MM.1S (cell line): ENCODE measurements around the gene PCCA.

Experiments
- DNase-seq: peaks from one replicate; pipeline ENCODE4 v3.0.0-alpha.2; 2015
- H2AFZ ChIP-seq: fragments of 300-600 bp; sonication (generic); 2 replicates; pipeline ENCODE4 v1.6.0; 2016; ENCODE audit warnings: antibody characterized with exemption, low read length
- H3F3A ChIP-seq: fragments of 300-600 bp; sonication (generic); 2 replicates; pipeline ENCODE4 v1.6.1; 2016; ENCODE audit warnings: mild to moderate bottlenecking, antibody characterized with exemption, low read length, moderate library complexity, mixed read lengths; ENCODE audit not compliant: insufficient read depth
- H3K27ac ChIP-seq: fragments of 300-600 bp; sonication (generic); 2 replicates; pipeline ENCODE4 v1.5.1; 2016; ENCODE audit warnings: mild to moderate bottlenecking, low read length
- H3K27me3 ChIP-seq: fragments of 300-600 bp; sonication (generic); replicated peaks from 2 replicates; pipeline ENCODE4 v1.6.0; 2016; ENCODE audit warnings: low read length; ENCODE audit not compliant: insufficient read depth
- H3K36me3 ChIP-seq: fragments of 300-600 bp; sonication (generic); replicated peaks from 2 replicates; pipeline ENCODE4 v1.6.1; 2016; ENCODE audit warnings: mild to moderate bottlenecking, low read length, mixed read lengths; ENCODE audit not compliant: insufficient read depth
- H3K4me1 ChIP-seq: fragments of 300-600 bp; sonication (generic); 2 replicates; pipeline ENCODE4 v1.6.1; 2016; ENCODE audit warnings: low read length, mixed read lengths
- H3K4me2 ChIP-seq: fragments of 300-600 bp; sonication (generic); 2 replicates; pipeline ENCODE4 v1.6.0; 2016; ENCODE audit warnings: low read depth, low read length
- H3K4me3 ChIP-seq: fragments of 300-600 bp; sonication (generic); 2 replicates; pipeline ENCODE4 v1.5.1; 2016; ENCODE audit warnings: low read length, mixed read lengths
- H3K79me2 ChIP-seq: fragments of 300-600 bp; sonication (generic); 2 replicates; pipeline ENCODE4 v1.6.1; 2016; ENCODE audit warnings: mixed run types, low read length, mixed read lengths
- H3K9ac ChIP-seq: fragments of 300-600 bp; sonication (generic); 2 replicates; pipeline ENCODE4 v1.6.1; 2016; ENCODE audit warnings: low read length, mixed read lengths
- H3K9me2 ChIP-seq: fragments of 300-600 bp; sonication (generic); replicated peaks from 2 replicates; pipeline ENCODE4 v1.6.1; 2016; ENCODE audit warnings: mild to moderate bottlenecking, low read length, mixed read lengths; ENCODE audit not compliant: insufficient read depth
- H3K9me3 ChIP-seq: fragments of 300-600 bp; sonication (generic); replicated peaks from 2 replicates; pipeline ENCODE4 v1.6.1; 2016; ENCODE audit warnings: mild to moderate bottlenecking, low read length, mixed read lengths; ENCODE audit not compliant: insufficient read depth
- H4K20me1 ChIP-seq: fragments of 300-600 bp; sonication (generic); 2 replicates; pipeline ENCODE4 v1.6.1; 2016; ENCODE audit warnings: mild to moderate bottlenecking, low read length, moderate library complexity, mixed read lengths; ENCODE audit not compliant: insufficient read depth
- CTCF ChIP-seq: fragments of 300-600 bp; sonication (generic); IDR thresholded peaks from 2 replicates; pipeline ENCODE4 v1.5.1; 2016; ENCODE audit warnings: antibody characterized with exemption, low read length, mixed read lengths
- EZH2 ChIP-seq: fragments of 300-600 bp; sonication (generic); optimal IDR thresholded peaks from 2 replicates; pipeline ENCODE3; 2017; ENCODE audit warnings: low read depth, mild to moderate bottlenecking, antibody characterized with exemption, low read length, mixed read lengths
- EZH2phosphoT487 ChIP-seq: fragments of 300-600 bp; sonication (generic); IDR thresholded peaks from 2 replicates; pipeline ENCODE4 v1.6.1; 2018; ENCODE audit warnings: antibody characterized with exemption, low read length

Gene PCCA

GRCh38 chr13:100403675-100404074 is 314.8 kb downstream of the PCCA start:
- no peaks in the 10 kb centered on the region for H3K27me3 ChIP-seq
- H3K9ac ChIP-seq: no peak overlapping the region
- no peak overlapping the region for H3K27ac ChIP-seq
- no peak overlapping the region for H2AFZ ChIP-seq
- H3K4me3 ChIP-seq: no peak overlapping the region
- no peaks in the 10 kb centered on the region for H3K9me2 ChIP-seq
- DNase-seq: no peak
- H4K20me1 ChIP-seq: no peaks in the 10 kb centered on the region
- no peaks in the 10 kb centered on the region for H3K36me3 ChIP-seq
- no peaks in the 10 kb centered on the region for H3K79me2 ChIP-seq
- no peak overlapping the region for H3K4me2 ChIP-seq
- TF ChIP-seq EZH2: no peak
- TF ChIP-seq CTCF: no peak
- no peak for TF ChIP-seq EZH2phosphoT487
- H3F3A ChIP-seq: no peaks in the 10 kb centered on the region
- H3K4me1 ChIP-seq: peaks cover 7% of the 10 kb centered on the region
- no peaks in the 10 kb centered on the region for H3K9me3 ChIP-seq

DNA sequence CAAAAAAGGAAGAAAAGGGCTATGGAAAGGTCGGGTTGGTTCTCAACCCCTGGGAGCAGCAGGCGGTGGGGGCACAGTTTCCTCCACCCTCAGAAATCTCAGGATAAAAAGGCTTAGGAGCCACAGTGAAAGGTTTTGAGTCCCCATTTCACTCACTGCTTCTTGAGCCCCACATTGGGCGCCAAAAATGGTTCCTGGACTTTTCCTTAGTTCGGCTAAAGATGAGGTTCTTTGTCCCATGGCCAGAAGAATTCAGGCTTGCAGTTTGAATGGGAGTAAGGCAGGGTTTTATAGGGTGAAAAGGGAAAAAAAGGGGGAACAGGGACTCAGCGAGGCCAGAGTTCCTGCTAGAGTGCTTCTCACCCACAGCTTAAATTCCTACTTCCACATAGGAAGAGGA is 320.2 kb downstream of the PCCA start:
- no peaks in the 10 kb centered on the region for H4K20me1 ChIP-seq
- no peak overlapping the region for H3K4me3 ChIP-seq
- H3K27ac ChIP-seq: no peak overlapping the region
- no peaks in the 10 kb centered on the region for H3K36me3 ChIP-seq
- no peaks in the 10 kb centered on the region for H3K9me2 ChIP-seq
- no peak overlapping the region for H2AFZ ChIP-seq
- H3K27me3 ChIP-seq: no peaks in the 10 kb centered on the region
- H3K4me2 ChIP-seq: no peak overlapping the region
- H3K9ac ChIP-seq: no peak overlapping the region
- no peak for TF ChIP-seq EZH2phosphoT487
- TF ChIP-seq CTCF: no peak
- TF ChIP-seq EZH2: no peak
- no peaks in the 10 kb centered on the region for H3K79me2 ChIP-seq
- no peaks in the 10 kb centered on the region for H3K9me3 ChIP-seq
- H3K4me1 ChIP-seq: no peaks in the 10 kb centered on the region
- H3F3A ChIP-seq: no peaks in the 10 kb centered on the region
- DNase-seq: no peak

GRCh38 chr13:100423375-100423774 is 334.5 kb downstream of the PCCA start:
- no peaks in the 10 kb centered on the region for H3K79me2 ChIP-seq
- no peaks in the 10 kb centered on the region for H3K27me3 ChIP-seq
- H3K9ac ChIP-seq: no peak overlapping the region
- no peak overlapping the region for H2AFZ ChIP-seq
- DNase-seq: no peak
- no peaks in the 10 kb centered on the region for H4K20me1 ChIP-seq
- H3K4me3 ChIP-seq: no peak overlapping the region
- no peaks in the 10 kb centered on the region for H3F3A ChIP-seq
- H3K27ac ChIP-seq: no peak overlapping the region
- no peak overlapping the region for H3K4me2 ChIP-seq
- H3K4me1 ChIP-seq: no peaks in the 10 kb centered on the region
- no peak for TF ChIP-seq EZH2
- TF ChIP-seq CTCF: no peak
- TF ChIP-seq EZH2phosphoT487: no peak
- no peaks in the 10 kb centered on the region for H3K36me3 ChIP-seq
- no peaks in the 10 kb centered on the region for H3K9me3 ChIP-seq
- no peaks in the 10 kb centered on the region for H3K9me2 ChIP-seq
